NCI-H1092 (cell line): Measurements from ENCODE around the gene PDE4B.
"Not testable (repeated sequence)": the region's sequence is repeated elsewhere in the genome, so short reads cannot be mapped to it uniquely, and the experiment has no call there.

Source experiments
- DNase-seq: peaks from one replicate; lab custom pipeline; 2025; lab: John Stamatoyannopoulos, UW

PDE4B gene

GRCh38 chr1:65814752-65815151 lies 22.1 kb downstream of the PDE4B start:
- DNase-seq: no peak

DNA sequence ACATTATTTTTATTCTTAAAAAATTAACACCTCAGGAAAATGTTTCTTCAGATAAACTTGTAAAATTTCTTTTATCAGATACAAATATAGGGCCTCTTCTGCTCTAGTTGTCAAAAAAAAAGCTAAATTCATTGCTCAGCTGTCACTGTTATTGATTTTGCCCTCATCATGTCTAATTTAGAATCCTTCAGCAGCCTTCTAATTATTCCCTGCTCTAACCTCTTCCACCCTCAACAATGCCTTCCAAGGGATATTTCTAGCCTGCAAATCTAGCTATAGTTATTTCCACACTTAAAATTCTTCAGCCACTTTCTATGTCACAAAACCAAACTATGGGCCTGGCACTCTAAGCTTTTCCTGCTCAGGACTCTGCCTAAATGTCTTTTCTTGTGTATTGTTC lies 25.2 kb downstream of the PDE4B start:
- DNase-seq: no peak

- DNase-seq: no peak
Measured at GRCh38 chr1:65818966-65819365, 26.3 kb downstream of the PDE4B start.

GRCh38 chr1:65820983-65821382 lies 28.3 kb downstream of the PDE4B start:
- no peak for DNase-seq

- no peak for DNase-seq
Measured at GRCh38 chr1:65821386-65821785, 28.7 kb downstream of the PDE4B start.

GRCh38 chr1:65824103-65824502 lies 31.4 kb downstream of the PDE4B start:
- DNase-seq: no peak

DNA sequence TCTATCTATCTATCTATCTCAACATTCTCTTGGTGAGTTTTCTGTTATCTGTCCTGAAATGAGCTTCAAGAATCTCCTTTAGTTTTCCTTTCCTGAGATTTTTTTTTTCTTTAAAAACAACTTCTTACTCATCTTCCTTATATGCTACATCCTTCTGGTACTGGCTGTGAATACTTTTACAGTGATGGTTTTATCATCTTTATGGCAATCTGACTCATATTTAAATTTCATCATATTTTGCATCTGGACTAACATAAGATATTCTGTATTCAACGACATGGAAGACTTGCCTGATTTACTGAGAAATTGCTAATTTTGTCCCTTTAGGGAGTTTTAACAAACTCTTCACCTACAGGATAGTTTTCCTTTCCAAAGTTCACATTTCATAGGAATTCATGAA lies 33.0 kb downstream of the PDE4B start:
- DNase-seq: no peak

DNA sequence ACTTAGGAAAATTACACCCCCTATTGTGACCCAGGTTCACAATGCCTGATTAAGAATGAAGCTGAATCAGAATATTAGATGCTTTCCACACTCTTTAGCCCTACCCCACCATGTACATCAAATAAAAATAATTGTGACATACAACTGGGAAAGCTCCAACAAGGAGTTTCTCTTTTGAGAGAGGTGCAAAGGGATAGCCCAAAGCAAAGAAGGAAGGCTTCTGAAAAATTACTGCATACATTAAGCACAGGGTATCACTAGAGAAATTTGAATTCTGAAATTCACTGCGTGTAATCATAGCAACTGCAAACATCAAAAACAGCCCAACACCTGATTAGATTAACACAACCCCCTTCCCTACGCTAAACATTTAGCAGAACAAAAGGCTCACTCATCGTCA lies 34.1 kb downstream of the PDE4B start:
- no peak for DNase-seq

- no peak for DNase-seq
Measured at GRCh38 chr1:65827346-65827745, 34.7 kb downstream of the PDE4B start.

DNA sequence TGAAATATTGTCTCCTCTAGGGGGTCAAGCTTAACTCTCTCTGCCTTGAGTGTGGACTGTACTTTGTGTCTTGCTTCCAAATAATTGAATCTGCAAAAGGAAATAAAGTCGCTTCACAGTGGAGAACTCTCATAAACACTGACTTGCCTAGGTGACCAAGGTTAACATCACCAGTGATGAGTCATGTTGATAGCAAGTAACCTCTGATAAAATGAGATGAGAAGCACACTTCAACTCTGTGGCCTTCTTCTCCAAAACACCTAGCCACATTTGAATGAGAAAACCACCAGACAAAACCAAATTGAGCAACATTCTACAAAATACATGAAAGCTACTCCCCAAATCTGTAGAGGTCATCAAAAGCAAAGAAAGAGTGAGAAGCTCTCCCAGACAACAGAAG lies 37.6 kb downstream of the PDE4B start:
- DNase-seq: no peak

GRCh38 chr1:65832296-65832695 lies 39.6 kb downstream of the PDE4B start:
- no peak for DNase-seq

GRCh38 chr1:65836686-65837085 lies 44.0 kb downstream of the PDE4B start:
- DNase-seq: no peak

DNA sequence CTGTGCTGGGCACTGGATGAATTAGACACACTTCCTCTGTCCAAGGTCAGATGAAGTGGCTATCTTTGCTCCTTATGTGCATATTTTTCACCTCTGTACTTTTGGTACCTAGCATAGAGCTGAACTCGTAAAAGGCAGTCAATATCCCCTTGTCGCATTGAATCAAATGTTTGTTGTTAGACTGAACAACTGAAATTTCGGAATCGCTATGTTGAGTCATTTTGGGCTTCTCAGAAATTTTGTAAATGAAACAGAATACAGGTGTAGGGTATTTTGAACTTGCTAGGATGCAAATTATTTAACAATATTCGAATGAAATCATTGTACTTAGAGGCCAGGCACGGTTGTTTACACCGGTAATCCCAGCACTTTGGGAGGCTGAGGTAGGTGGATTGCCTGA lies 48.0 kb downstream of the PDE4B start:
- no peak for DNase-seq

GRCh38 chr1:65844296-65844695 lies 51.6 kb downstream of the PDE4B start:
- DNase-seq: no peak

GRCh38 chr1:65844821-65845534 lies 52.3 kb downstream of the PDE4B start:
- no peak for DNase-seq

DNA sequence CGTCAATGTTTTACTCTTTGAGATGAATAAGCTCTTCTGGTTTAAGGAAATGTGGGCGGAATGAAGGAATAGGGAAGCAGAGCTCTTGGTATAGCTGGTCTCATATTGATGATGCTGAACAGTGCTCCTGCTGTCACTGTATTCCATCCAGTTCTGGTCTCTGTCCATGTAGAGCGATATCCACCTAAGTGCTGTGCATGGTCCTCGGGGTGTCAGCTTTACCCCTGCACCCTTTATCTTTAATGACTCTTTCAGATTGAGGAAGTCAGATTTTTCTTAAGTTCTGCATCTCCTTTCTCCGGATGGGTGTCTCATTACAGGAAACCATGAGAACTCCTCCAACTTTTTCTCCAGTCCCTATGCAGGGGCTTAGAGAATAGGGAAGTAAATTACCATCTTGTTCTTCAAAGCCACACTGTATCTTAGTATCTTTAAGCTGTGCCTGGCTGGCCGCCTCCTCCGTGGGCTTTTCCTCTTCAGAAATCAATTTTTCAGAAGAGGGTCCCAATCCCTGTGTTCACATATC lies 52.9 kb downstream of the PDE4B start:
- no peak for DNase-seq

- DNase-seq: no peak
Measured at GRCh38 chr1:65846866-65847265, 54.2 kb downstream of the PDE4B start.

DNA sequence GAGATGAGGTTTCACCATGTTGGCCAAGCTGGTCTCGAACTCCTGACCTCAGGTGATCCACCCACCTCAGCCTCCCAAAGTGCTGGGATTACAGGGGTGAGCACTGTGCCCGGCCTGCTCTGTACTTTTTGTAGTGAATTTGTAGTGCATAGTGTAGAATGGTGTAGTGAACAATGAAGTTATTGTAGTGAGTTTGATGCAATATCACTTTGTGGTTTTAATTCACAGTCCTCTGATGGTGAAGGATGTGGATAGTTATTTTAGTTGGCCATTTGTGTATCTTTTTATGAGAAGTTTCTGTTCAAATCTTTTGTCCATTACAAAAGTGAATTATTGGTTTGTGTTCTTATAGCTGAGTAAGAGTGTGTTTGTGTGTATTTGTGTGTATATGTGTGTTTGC lies 57.6 kb downstream of the PDE4B start:
- DNase-seq: no peak

GRCh38 chr1:65856591-65856990 lies 63.9 kb downstream of the PDE4B start:
- DNase-seq: not testable (repeated sequence)

GRCh38 chr1:65866439-65866838 lies 73.7 kb downstream of the PDE4B start:
- no peak for DNase-seq

- DNase-seq: no peak
Measured at GRCh38 chr1:65872301-65872700, 79.6 kb downstream of the PDE4B start.

DNA sequence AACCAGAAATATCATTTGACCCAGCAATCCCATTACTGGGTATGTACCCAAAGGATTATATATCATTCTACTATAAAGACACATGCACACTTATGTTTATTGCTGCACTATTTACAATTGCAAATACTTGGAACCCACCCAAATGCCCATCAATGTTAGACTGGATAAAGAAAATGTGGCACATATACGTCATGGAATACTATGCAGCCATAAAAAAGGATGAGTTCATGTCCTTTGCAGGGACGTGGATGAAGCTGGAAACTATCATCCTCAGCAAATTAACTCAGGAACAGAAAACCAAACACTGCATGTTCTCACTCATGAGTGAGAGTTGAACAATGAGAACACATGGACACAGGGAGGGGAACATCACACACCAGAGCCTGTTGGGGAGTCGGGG lies 85.6 kb downstream of the PDE4B start:
- not testable (repeated sequence) for DNase-seq

GRCh38 chr1:65880611-65881010 lies 87.9 kb downstream of the PDE4B start:
- no peak for DNase-seq

DNA sequence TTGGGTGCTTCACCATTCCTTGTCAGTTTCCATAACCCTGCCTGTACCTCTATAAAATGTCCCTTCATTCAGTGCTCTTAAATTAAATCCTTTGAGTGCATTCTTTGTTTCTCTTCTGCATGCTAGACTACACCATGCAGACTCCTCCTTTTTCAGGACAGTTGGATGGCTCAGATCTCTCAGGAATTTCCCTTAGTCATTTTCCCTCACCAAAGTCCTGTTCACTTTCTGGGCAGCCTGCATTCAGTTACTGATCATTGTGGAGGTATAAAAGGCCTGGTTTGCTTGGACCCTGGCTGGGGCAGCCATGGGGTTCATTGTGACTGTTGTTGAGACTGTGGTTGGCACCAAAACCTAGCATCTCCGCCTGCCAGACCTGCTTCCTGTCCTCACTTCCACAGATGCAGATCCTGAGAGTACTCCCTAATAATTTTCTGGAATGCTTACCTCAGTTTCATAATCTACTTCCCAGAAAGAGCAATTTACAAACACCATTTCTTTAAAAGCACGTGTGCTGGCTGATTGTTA lies 88.4 kb downstream of the PDE4B start:
- DNase-seq: no peak
